NCI-H128 (cell line): ENCODE data around the gene FSTL4.

Experiments
- DNase-seq: peaks from one replicate; lab custom pipeline; 2025; ENCODE audit not compliant: unreplicated experiment; lab: John Stamatoyannopoulos, UW

Gene FSTL4

DNA sequence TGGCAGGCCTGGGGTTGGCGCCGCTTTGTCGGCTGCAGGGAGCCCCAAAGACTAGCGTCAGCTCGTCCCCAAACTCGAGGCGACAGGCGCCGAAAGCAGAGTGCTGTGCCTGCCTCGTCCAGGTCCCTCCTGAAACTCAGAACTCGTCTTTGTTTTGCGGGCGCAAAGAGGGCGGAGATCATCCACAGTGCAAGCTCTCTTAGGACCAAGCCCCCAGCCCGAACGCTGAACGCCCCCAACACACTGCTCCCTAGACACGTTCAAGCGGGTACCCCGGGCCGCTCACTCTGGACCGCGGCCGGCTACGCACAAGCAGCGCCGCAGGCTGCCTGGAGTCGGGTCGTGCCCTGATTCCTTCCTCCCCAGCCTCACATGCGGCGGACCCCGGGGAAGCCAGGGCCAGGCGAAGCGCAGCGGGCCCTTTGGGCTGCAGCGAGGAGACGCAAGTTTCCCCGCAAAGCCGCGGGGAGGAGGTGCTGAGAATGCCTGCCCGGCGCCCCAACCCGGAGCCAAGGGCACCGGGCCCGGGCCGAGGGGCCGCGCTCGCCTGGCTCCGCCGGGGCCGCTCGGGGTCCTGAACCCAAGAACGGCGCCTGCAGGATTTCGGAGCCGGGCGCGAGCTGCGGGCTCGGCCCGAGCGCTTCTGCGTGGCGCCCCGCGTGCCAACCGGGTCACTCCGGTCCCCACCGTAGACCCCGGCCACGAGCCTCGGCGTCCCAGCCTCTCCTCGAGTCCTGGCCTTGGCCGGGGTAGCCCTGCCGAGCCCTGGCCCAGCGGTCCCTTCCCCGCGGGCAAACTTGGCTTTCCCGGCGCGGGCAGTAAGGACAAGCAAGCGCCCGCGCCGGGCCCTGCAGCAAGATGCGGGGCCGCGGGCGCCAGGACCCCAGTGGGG, 738 bp downstream of the FSTL4 start:
- DNase-seq = no peak

DNA sequence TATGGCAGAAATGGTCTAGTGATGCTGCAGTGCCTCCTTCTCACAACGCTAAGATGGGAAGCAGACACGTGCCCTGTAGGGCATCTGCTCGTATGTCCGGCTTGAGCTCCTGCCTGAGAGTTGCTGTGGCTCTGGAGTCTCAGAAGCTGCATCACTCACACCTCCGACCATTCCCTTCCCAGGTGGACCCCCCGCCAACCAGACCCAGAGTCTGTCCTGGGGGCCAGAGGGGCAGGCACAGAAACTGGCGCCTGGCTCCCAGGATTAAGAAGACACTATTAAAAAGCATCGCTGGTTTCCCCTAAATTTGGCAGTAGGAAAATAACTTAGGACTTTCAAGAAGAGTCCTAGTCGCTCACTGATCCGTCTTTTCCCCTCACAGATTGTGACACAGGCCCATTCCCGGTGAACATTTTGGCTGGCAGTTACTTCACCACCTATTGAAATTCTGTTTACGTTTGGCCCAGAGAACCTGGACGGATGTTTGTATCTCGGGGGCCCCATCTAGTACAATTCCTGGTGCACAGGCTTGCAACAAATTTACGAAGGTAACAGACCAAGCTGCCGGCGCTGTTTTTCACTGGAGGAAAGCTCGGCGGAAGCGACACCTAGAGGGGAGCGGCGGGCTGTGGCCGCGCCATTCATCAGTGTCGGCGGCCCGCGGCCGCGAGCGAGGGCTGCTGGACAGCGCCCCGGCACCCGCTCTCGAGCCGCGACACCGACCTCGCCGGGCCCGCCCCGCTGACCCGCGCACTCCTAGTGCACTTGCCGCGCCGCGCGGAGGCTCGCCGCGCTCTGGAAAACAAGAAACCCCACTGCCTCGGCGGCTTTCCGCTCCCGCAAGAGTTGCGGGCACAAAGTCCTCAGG, 1.6 kb downstream of the FSTL4 start:
- DNase-seq = peak; percentile 22

DNA sequence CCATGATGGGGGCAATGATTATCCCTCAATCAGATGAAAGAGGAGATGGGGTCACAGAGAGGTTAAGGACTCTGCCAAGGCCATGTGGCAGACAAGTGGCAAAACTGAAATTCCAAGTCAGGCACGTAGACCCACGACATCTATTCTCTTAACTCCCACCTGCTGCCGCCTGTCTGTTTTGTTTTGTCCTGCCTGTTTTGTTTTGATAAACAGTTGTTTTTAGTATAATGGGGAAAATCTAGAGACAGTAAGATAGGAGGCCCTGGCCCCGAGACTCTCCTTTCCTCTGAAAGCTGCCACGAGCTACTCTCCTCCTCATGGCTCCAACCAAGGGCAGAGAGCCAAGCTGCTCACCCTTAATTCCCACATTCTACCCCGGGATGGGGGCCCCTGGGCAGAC, 4.9 kb downstream of the FSTL4 start:
- no peak for DNase-seq

DNA sequence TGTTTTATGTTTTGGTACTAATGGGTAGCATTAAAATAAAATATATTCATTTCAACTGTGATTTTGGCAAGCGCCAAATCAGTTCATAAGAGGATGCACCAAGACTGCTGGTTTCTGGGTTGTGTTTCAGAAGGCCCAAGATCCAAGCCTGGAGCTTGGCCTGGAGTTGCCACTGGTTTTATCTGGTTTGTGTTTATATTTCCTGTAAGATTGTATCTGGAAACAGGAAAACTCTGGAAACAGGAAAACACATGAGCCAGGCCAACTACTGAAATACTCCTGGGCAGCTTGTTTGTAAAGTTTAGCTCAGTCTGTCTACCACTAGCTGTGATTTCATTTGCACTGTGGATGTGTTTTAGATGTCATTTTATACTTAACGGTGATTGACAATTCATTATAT, 5.5 kb downstream of the FSTL4 start:
- DNase-seq = no peak

DNA sequence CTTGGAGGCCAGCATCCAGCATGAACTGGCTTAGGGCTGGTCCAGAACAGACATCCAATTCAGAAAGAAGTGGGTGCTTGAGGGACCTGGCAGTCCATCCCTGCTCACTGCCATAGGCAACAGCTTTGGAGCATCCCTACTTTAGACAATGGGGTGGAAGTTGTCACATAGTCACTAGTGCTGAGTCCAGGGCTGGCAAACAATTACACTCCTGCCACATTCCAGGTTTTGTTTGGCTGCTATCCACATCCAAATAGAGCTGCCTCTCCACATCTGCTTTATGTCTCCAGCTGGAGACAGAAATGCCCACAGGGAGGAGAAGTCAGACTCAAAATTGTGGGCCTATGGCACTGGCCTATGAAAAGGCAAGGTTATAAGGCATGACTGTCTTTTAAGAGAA, 7.0 kb downstream of the FSTL4 start:
- DNase-seq = no peak

DNA sequence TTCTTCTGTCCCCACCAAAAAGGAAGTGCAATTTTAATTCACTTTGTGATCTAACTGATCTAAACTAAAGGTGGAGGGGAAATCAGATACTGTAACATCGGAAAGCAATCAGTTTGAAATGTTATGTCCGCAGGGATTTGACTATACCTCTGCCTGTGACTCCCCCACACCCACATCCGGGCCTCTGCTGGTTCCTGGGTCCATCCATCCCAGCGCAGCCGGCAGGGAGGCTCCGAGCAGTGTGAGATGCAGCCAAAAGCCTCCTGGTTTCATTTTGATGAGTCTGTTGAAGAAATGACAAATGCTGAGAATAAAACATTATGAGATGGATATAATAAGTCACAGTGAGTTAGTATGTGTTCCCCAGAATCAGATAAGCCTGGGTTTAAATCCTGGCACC, 8.6 kb downstream of the FSTL4 start:
- DNase-seq = peak; percentile 37

DNA sequence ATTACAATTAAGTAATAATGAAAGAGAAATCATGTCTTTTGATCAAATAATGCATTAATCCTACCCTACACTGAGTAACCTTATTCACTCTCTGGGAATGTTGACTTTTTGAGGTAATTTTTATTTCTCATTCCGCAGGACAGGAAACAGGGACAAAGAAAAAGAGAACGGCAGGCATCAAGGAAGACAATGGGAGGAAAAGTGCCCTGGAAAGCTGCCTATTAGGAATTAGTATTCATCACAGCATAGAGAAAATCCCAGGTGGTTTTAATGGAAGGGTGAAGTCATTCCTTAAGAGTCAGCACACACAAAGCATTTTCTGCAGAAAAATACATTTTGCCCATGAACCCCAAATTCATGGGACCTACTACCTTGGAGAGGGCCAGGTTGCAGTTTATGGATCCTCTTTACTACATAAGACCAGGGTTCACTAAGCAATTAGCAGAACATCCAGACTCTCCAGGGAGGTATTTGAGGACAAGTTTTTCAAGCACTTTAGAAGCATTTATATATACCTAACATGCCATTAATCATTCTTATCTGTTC, 9.4 kb downstream of the FSTL4 start:
- peak; percentile 28 for DNase-seq

DNA sequence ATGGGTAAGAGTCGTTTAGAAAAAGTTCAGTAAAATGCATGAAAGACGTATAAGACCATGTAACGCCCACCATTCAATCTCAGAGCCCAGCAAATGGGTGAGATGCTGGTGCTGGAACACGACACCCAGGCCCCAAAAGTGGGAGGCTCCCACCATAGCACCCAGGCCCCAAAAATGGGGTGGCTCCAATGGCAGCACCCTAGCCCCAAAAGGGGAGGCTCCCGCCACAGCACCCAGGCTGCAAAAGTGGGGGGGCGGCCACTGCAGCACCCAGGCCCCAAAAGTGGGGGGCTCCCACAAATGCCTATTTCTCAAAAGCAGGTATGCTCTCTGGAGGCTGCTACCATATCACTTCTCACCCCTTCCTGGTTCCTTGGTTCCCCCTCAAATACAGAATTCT, 12.7 kb downstream of the FSTL4 start:
- DNase-seq = no peak

DNA sequence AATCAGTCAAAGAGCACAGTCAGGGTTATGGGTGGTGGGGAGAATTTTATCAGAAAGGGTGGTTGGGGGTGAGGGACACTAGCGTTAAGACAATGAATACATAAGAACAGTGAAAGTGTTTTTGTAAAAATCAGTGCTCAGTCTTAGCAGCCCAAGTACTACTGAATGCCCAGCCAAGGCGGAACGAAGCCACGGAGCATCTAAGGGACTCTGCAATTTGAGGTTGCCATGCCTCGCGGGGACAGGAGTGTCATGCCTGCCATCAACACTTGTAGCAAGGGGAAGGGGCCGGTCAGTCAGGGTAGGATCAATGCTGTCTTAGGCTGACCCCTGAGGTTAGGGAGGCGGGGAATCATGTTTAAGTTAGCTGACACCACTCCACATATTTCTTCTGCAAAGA, 13.3 kb downstream of the FSTL4 start:
- no peak for DNase-seq

DNA sequence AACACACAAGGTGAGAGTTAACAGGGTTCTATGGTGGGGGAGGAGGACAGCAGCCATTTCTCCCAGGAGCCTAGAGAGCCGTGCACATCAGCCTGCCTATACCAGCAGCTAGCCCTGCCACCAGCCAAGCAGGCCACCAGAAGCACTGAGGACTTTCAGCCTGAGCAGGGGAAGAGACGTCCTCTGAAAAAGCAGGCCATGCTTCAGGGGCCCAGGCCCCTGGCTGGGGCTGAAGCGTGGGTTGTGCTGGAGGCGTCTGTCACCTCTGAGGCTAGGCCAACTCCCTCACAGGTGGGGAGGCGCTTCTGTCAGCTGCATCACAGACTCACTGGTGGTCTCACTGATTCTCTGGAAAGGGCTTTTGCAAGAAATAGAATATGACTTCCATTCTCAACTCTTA, 16.3 kb downstream of the FSTL4 start:
- no peak for DNase-seq

DNA sequence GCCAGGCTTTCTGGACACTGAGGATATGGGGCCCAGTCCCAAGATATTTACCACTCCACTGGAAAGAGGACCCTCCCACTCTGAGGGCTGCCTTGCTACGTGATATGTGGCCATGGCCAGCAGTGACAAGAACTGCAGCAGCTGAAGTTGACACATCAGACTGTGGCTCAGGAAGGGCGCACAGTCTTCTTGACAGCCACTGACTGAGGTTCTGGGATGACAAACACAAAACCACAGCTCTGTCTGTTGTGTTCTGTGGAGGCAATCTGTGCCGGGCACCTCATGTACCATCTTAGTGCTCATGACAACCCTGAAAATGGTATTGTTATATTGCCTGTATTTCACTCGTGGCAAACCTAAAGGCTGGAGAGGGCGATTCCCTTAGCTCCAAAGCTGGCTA, 16.9 kb downstream of the FSTL4 start:
- DNase-seq = no peak

DNA sequence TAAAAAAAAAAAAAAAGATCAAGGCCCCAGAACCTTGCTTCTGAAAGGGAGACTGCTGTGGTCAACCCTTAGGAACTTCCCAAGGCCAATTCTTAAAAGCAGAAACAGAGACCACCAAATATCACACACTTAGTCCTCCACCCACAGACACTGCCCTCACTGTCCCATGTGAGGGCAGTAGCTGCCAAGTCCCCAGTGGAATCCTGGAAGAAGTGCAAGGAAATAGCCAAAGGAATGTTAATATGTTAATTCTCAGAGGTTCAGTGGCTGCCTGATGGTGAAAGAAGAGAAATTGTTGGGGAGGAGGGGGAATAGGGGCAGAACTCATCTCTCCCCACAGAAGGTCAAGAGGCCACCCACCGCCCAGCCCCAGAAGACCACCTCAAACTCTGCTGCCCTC, 23.1 kb downstream of the FSTL4 start:
- DNase-seq = no peak

DNA sequence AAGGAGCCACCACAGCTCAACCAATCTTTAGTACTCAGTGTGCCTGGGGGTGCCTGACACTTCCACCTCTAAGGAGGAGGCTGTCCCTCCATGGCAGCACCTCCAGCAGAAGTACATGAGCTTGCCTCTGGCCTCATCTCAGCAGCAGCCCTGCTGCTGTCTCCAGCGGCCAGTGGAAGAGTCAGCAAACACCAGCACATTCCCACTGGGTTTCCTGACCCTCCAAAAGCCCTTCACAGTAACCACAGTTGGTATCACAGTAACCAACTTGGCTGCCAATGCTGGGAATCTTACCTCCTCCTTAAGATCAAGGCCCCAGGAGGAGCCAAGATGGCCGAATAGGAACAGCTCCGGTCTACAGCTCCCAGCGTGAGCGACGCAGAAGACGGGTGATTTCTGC, 29.4 kb downstream of the FSTL4 start:
- no peak for DNase-seq

DNA sequence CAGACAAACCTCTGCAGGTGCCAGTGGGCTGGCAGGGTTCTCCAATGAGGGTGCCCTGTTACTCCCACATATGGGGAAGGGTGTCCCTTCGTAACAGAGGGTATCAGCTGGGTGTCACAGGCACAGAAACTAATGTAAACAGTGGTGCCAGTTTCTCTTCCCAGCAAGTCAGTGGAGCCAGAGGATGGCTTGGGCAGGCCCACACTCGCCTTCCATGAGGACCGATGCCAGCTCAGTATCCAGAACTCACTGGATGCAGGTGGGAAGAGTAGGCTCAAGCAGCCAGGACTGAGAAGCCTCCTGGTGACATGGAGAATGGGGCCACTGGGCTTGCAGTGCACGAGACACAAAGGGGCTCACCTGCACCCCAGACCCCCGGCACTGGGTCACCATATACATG, 30.4 kb downstream of the FSTL4 start:
- DNase-seq = no peak

DNA sequence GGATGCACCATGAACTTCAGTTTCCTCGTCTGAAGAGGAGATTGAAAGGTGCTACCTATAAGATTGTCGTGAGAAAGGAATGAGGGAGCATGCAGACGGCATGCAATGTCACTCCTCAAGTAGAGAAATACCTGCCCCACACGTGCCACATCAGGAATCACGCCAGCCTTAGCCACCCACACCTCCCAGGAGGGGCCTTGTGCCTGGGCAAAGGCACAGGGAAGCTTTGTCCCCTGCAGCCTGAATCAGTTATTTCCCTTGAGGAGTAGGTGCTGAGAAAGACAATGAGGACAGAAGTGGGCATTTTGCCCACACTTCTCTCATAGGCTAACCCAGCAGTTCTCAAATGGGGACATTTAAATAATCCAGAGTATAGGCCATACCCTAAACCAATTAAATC, 31.0 kb downstream of the FSTL4 start:
- DNase-seq = no peak

DNA sequence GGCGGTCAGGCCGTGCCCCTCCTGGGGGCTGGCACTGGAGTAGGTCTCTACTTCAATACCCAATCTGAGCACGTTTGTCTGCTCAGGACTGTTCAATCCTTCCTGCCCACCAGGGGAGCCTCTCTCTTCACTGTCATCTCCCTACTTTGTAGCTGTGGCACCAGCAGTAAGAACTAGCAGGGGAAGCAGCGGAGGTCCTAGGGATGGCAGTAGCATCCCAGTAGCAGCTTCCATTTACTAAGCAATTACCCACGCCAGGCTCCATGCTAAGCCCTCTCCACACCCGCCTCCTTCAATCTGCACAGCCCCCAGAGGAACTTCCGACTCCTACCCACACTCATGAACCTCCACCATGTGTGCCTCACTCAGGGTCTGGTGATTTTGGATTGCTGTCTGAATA, 31.7 kb downstream of the FSTL4 start:
- DNase-seq = no peak

DNA sequence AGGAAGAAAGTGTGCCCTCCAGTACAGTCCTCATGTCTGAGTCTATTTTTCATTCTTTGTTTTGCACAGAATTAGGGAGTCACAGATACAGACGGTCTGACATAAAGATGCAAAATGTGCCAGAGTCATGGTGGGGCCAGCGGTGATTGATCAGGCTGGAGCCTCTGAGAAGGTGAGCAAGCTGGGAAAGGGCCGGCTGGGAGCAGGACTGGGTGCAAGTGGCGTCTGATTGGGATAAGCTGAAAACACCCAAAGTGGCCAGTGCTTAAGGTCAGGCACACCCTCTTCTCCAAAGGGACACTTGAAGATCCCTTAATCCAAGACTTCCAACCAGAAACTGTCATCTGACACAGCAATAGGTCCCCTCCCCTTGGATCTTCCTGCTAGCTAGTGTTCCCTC, 32.6 kb downstream of the FSTL4 start:
- no peak for DNase-seq

DNA sequence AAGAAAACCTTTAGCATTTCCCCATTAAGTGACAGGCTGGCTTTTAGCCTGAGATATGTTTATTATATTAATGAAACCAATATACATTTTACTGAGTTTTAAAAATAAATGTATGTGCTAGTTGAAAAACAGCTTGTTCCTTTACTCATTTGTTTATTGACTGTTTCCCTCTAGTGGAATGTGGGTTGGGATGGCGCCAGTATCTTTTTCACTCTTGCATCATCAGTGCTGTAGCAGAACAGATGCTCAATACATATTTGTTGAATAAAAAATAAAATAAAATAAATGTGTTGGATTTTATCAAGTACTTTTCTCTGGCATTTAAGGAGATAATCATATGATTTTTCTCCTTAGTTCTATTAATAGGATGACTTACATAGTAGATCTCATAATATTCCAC, 43.0 kb downstream of the FSTL4 start:
- DNase-seq = no peak

DNA sequence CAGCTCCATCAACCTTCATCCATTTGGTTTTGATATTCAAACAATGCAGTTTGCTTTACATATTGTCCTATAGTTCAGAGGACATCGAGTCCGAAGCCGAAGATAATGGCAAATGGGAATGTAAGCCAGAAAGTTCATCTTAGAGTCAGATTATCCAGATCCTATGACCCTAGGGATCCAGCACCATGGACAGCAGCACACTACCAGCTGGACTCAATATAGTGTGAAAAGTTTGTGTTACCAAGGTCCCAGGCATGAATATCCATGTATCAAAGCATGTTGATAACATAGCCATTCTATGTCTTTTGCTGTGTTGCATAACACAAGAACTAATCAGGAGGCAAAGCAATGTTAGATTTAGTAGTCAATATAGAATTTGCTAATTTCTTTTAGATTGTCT, 46.3 kb downstream of the FSTL4 start:
- DNase-seq = no peak

DNA sequence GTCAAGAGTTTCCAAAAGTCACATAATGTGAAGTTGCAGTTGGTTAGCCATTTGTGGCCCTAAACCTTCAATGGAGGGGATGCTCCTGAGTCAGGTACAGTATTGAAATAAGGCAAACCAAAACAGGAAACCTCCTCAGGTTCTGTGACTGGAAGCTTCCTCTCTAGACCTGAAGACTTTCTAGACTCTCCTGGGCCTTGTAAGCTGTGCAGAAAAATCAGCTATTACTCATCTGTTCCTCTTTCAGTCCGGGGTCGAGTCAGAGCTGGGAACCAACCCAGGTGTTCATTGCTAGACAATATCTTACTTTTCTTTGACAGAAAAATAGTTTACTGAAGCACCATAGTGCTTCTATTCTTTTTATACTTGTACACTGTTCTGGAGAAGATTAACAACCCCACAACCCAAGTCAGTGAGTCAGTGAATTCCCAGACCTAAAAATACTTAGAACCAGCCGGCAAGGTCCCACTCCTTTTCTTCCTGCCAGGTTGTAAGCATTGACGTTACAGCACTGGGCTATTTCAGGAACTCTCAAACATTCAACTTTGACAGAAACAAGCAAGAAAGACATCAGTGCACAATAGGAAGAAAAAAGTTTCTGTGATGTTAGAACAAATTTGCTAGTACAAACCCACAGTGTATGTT, 47.3 kb downstream of the FSTL4 start:
- no peak for DNase-seq

DNA sequence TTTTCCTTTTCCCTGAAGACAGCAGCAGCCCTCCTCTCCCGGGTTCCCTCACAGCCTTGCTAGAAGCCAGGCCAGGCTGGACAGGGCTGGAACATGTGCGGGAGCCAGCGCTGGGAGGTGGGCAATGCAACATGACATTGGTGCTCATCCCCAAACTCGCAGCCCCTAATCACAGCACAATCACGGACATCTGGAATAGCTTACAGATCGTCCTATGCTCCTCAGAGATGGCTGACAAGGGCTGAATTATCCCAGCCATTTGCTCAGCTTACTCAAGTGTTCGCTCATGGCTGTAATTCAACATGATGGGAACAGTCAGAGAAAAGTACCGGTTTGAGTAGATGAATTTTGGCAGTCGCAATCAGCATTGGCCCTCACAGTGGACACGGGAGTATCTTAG, 49.8 kb downstream of the FSTL4 start:
- DNase-seq = no peak

DNA sequence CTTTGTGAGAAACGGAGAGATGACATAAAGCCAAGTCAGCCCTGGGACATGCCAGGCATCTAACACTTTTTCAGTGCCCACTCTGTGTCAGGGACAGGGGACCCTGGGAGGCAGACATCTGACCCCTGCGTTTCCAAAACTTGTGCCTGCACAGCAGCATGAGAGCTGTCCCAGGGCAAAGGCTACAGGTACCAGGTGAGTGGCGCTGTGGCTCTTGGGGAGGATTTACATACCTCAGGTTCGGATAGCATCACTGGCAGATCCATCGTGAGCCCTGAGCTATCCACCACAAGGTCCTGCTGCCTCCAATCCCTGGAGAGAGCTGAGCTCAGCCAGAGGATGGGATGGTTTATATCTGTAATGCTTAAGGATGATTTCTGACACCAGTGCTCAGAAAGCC, 52.4 kb downstream of the FSTL4 start:
- DNase-seq = no peak
